ENCODE results near the gene MARK1.

The MARK1 gene

DNA sequence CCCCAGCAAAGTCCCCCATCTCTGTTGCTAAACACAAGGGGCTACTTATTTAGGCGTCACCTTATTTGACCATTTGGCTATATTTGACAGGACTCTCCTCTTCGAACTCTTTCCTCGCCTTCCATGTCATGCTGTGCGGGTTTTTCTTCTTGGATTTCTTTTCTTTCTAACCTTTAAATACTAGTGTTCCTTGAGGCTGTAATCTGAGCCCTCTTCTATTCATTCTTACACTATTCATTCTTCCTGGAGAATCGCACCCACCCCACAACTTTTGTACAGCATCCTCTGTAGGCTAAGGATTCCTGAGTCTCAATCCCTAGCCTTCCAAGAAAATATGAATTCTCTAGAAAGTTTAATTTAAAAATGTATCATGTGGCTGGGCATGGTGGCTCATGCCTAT lies 100.5 kb downstream of the MARK1 start:
- H3K4me3 ChIP-seq (ENCODE audit: low read depth, low read length) = no peak overlapping the region
- no peak for DNase-seq (ENCODE audit: low read depth, low spot score)
- TF ChIP-seq, protein P1, sequence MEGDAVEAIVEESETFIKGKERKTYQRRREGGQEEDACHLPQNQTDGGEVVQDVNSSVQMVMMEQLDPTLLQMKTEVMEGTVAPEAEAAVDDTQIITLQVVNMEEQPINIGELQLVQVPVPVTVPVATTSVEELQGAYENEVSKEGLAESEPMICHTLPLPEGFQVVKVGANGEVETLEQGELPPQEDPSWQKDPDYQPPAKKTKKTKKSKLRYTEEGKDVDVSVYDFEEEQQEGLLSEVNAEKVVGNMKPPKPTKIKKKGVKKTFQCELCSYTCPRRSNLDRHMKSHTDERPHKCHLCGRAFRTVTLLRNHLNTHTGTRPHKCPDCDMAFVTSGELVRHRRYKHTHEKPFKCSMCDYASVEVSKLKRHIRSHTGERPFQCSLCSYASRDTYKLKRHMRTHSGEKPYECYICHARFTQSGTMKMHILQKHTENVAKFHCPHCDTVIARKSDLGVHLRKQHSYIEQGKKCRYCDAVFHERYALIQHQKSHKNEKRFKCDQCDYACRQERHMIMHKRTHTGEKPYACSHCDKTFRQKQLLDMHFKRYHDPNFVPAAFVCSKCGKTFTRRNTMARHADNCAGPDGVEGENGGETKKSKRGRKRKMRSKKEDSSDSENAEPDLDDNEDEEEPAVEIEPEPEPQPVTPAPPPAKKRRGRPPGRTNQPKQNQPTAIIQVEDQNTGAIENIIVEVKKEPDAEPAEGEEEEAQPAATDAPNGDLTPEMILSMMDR (IDR thresholded peaks at IDR 0.05; ENCODE audit: low read depth, low read length) = no peak
- in situ Hi-C loops (cut with HindIII; ENCODE audit: low sequenced_read_pairs) = no loop called here

DNA sequence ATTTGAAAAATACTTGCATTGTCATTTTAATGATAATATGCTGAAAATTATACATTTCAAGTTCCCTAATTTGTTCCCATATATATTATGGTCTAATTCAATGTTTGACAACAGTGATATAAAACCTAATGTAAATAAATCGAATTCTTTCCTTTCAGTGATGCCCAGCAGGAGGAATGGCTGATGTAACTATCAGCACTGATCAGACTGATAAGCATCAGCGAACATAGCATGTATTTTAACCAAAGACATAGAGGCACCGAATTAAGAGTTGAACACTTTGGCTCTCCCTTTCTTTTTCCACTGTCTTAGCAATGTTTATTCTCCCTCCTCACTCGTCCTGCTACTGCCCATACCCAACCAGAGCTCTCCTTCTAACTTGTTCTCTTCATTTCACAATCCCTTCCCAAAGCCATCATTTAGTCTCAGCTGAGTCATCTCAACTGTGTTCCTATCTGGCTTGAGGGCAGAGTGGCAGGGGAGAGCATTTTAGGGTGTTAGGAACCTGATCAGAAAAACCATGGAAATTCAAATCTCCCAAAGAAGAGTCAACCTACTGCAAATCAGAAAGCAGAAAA lies 103.4 kb downstream of the MARK1 start:
- H3K4me3 ChIP-seq (ENCODE audit: low read depth, low read length) = no peak overlapping the region
- no peak for DNase-seq (ENCODE audit: low read depth, low spot score)
- in situ Hi-C loops (cut with HindIII; ENCODE audit: low sequenced_read_pairs) = no loop called here
- TF ChIP-seq, protein P1 (IDR thresholded peaks at IDR 0.05; ENCODE audit: low read depth, low read length) = no peak

DNA sequence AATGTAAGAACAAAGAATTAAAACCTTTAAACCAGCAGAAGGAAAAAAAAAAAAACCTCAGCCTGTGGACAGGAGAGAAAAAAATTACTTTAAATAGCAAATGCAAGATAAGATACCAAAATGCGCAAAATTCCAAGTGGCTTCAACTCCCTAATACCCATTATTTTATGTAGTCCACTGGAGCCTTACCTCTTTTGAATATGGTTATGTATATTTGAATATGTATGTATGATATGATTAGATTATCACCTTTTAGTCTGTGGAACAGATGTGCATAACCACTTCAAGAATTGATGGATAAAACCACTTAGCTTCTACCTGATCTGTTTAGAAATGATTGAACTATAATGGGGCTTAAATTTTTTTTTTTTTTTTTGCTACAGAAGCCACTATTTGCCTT lies 109.8 kb downstream of the MARK1 start:
- TF ChIP-seq, protein P1 (IDR thresholded peaks at IDR 0.05; ENCODE audit: low read depth, low read length) = no peak
- DNase-seq (ENCODE audit: low read depth, low spot score) = no peak
- no peak overlapping the region for H3K4me3 ChIP-seq (ENCODE audit: low read depth, low read length)
- in situ Hi-C loops (cut with HindIII; ENCODE audit: low sequenced_read_pairs) = no loop called here

DNA sequence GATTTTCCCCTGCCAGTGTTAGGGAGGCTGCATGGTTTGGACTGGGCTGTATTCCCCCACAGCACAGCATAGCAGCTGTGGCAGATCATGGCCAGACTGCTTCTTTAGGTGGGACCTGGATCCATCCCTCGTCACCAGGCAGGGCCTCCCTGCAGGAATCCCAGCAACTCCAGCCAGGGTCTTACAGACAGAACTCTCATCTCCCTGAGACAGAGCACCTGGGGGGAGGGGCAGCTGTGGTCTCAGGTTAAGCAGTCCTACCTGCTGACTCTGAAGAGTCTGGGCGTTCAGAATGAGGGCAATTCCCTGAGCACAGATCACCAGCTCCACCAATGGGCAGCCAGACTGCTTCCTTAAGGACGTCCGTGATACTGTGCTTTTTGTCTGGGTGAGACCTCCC lies 114.3 kb downstream of the MARK1 start:
- TF ChIP-seq, protein P1 (IDR thresholded peaks at IDR 0.05; ENCODE audit: low read depth, low read length) = no peak
- H3K4me3 ChIP-seq (ENCODE audit: low read depth, low read length) = no peak overlapping the region
- in situ Hi-C loops (cut with HindIII; ENCODE audit: low sequenced_read_pairs) = no loop called here
- DNase-seq (ENCODE audit: low read depth, low spot score) = no peak

DNA sequence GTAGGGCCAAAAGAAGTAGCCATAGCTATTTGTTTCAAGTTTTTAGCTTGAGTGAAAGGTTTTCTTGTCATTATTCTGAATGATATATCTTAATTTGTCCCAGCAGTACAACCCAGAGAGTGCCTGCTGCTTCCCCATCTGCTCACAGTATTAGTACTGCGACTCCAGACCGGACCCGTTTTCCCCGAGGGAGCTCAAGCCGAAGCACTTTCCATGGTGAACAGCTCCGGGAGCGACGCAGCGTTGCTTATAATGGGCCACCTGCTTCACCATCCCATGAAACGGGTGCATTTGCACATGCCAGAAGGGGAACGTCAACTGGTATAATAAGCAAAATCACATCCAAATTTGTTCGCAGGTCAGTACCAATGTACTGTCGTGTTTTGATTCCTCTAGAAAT lies 125.1 kb downstream of the MARK1 start:
- no peak for DNase-seq (ENCODE audit: low read depth, low spot score)
- in situ Hi-C loops (cut with HindIII; ENCODE audit: low sequenced_read_pairs) = no loop called here

DNA sequence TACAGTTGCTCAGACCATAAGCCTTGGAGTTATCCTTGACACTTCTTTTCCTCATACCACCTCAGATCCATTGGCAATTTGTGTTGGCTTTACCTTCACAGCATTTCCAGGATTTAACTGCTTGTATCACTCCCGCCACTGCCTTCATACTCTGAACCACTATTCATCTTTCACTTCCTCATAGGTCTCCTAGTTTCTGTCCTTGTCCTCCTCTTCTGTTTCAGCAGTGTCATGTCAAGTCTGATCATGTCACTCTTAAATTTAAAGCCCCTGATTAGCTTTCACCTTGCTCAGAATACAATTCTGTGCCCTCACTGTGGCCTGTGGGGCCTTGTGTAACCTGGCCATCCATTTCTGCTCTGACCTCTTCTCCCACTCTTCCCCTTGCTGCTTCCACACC lies 127.6 kb downstream of the MARK1 start:
- no peak for DNase-seq (ENCODE audit: low read depth, low spot score)
- no peak overlapping the region for H3K4me3 ChIP-seq (ENCODE audit: low read depth, low read length)
- TF ChIP-seq, protein P1 (IDR thresholded peaks at IDR 0.05; ENCODE audit: low read depth, low read length) = no peak
- in situ Hi-C loops (cut with HindIII; ENCODE audit: low sequenced_read_pairs) = no loop called here

More for the DNA sequence above, 125.1 kb downstream of the MARK1 start:
- TF ChIP-seq, protein P1 (IDR thresholded peaks at IDR 0.05; ENCODE audit: low read depth, low read length) = no peak
- no peak overlapping the region for H3K4me3 ChIP-seq (ENCODE audit: low read depth, low read length)

All from astrocyte of the spinal cord (primary cell).